PC-9 (cell line): ENCODE measurements around the gene NFATC4. TPM values are rescaled to one million over a fixed set of nuclear protein-coding genes. Genes with fewer than 3 reads are reported as not detected.

Experiments
- BruUV-seq: library from RNA; stranded (reverse); fragments of 400-500 nt; replicated peaks from 2 replicates; lab custom pipeline; 2021; lab: Mats Ljungman, UMichigan
- CTCF ChIA-PET: fragments of 300-600 bp; sonication (Branson Sonifier 250); formaldehyde crosslinking; loops from one replicate; lab custom pipeline; 2022; ENCODE audit warnings: antibody characterized with exemption; lab: Charles Lee
- POLR2A ChIA-PET: fragments of 300-600 bp; sonication (Branson Sonifier 250); formaldehyde crosslinking; loops from one replicate; lab custom pipeline; 2022; ENCODE audit warnings: antibody characterized with exemption; ENCODE audit not compliant: unreplicated experiment; lab: Charles Lee
- DNase-seq, 2 experiments: peaks; one replicate each; pipeline versions ENCODE4 v3.0.0 to v3.0.0-alpha.2; 2015 to 2022; ENCODE audit warnings: mixed read lengths in 1 of 2
- H2AFZ ChIP-seq: fragments of 200-600 bp; sonication (generic); 2 replicates; pipeline ENCODE4 v1.8.1; 2017; ENCODE audit warnings: antibody characterized with exemption
- H3F3A ChIP-seq: fragments of 200-600 bp; sonication (generic); 2 replicates; pipeline ENCODE4 v1.8.1; 2017; ENCODE audit warnings: antibody characterized with exemption, mild to moderate bottlenecking, low read depth; ENCODE audit not compliant: insufficient read depth
- H3K27ac ChIP-seq: fragments of 200-600 bp; sonication (generic); 2 replicates; pipeline ENCODE4 v1.6.1; 2016; ENCODE audit warnings: mixed run types
- H3K27me3 ChIP-seq: fragments of 200-600 bp; sonication (generic); 2 replicates; pipeline ENCODE4 v1.6.1; 2016; ENCODE audit warnings: low read depth, mixed run types; ENCODE audit not compliant: insufficient read depth
- H3K36me3 ChIP-seq: fragments of 200-600 bp; sonication (generic); 2 replicates; pipeline ENCODE4 v1.6.1; 2016; ENCODE audit warnings: low read depth, mixed run types
- H3K4me1 ChIP-seq: fragments of 200-600 bp; sonication (generic); replicated peaks from 2 replicates; pipeline ENCODE4 v1.6.1; 2016; ENCODE audit warnings: mixed run types; ENCODE audit not compliant: insufficient read depth
- H3K4me2 ChIP-seq: fragments of 200-600 bp; sonication (generic); 2 replicates; pipeline ENCODE4 v1.6.1; 2017; ENCODE audit warnings: mixed run types
- H3K4me3 ChIP-seq: fragments of 200-600 bp; sonication (generic); 2 replicates; pipeline ENCODE4 v1.6.1; 2016; ENCODE audit warnings: mixed run types
- H3K79me2 ChIP-seq: fragments of 200-600 bp; sonication (generic); 2 replicates; pipeline ENCODE4 v1.6.1; 2017; ENCODE audit warnings: low read depth, mixed run types
- H3K9me2 ChIP-seq: fragments of 200-600 bp; sonication (generic); 2 replicates; pipeline ENCODE4 v1.8.1; 2017; ENCODE audit warnings: mild to moderate bottlenecking; ENCODE audit not compliant: insufficient read depth
- H3K9me3 ChIP-seq: fragments of 200-600 bp; sonication (generic); 2 replicates; pipeline ENCODE4 v1.8.1; 2016; ENCODE audit warnings: low read depth; ENCODE audit not compliant: insufficient read depth
- H4K20me1 ChIP-seq: fragments of 200-600 bp; sonication (generic); 2 replicates; pipeline ENCODE4 v1.8.1; 2017; ENCODE audit not compliant: insufficient read depth
- CTCF ChIP-seq: fragments of 200-600 bp; sonication (generic); conservative IDR thresholded peaks from 2 replicates; pipeline ENCODE4 v1.6.1; 2017; ENCODE audit warnings: mixed run types, antibody characterized with exemption, mild to moderate bottlenecking, moderate library complexity
- EZH2 ChIP-seq: fragments of 200-600 bp; sonication (generic); IDR thresholded peaks from 2 replicates; pipeline ENCODE4 v1.8.0; 2017; ENCODE audit warnings: antibody characterized with exemption, low read depth
- intact Hi-C: fragments of 100-400 bp; cut with micrococcal nuclease; formaldehyde crosslinking; loops from one replicate; pipeline ENCODE4 v1.10.0; 2022; ENCODE audit not compliant: unreplicated experiment
- total RNA-seq: library from RNA; stranded (reverse); gene quantifications from 2 replicates; pipeline ENCODE4 v1.2.3, GENCODE V29; 2021

Gene NFATC4
- total RNA-seq, 1 experiment from 2014 or later, result 48.3 TPM

DNA sequence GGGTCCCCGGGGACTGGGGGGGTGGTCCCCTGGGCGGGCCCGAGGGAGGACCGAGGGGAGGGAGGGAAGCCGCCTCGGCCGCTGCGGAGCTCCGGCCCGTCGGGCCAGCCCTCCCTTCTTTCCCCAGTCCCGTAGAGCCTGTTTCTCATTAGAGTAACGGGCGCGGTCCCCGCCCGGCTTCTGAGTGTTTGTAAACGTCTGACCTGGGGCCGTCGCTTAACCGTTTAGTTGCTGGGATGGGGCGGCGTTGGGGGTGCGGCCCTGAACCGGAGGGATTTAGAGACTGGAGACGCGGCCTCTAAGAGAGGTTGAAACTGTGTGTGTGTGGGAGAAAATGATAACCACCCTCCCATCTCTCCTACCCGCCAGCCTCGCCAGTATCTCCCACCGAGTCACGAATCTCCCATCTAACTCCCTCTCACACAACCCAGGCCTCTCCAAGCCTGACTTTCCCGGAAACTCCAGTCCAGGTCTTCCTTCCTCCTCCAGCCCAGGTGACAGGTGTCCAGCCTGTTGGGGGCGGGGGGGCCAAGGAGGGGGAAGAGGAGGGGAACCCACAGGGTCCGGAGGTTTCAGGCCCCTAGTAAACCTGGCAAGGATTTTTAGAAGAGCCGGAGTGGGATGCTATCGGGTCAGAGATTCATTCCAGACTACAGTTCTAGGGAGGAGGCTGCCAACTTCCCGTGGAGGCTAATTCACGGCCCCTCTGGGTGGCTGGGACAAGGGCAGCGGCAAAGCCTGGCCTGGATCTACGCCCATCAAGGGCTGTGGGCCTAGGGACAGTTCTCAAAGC is 1.1 kb upstream of the NFATC4 start:
- Histone ChIP-seq H3K9me3 (no peaks in the 10 kb centered on the region), H3K4me1 (peaks cover 7% of the 10 kb centered on the region), H3K36me3 (no peaks in the 10 kb centered on the region), H2AFZ (peak overlapping the region; percentile 88), H3K9me2 (no peaks in the 10 kb centered on the region), H3K27me3 (no peaks in the 10 kb centered on the region), H3F3A (peaks cover 10% of the 10 kb centered on the region; the same call in 1 of the 2 replicates), H3K79me2 (no peaks in the 10 kb centered on the region), H3K4me3 (peak overlapping the region; percentile 66), H3K27ac (peak overlapping the region; percentile 68), H4K20me1 (no peaks in the 10 kb centered on the region), H3K4me2 (peak overlapping the region; percentile 97)
- ChIA-PET POLR2A (interaction anchor here (0.6 to 1.6 kb wide), 7 partner anchors 11 to 220 kb away, joined by 3 to 16 read pairs (median 8); partner anchors contain the start of genes NOP9 and TINF2), CTCF (interaction anchor here (0.6 to 1.2 kb wide), 8 partner anchors 9 to 633 kb away, joined by 3 to 14 read pairs (median 4); partner anchors contain the start of gene NYNRIN)
- peak; percentile 85 to 90 for DNase-seq
- BruUV-seq, result no TSS peak
- TF ChIP-seq EZH2 (no peak), CTCF (no peak)
- intact Hi-C loops, result loop anchor here (1.0 kb wide), 2 partner anchors 25 to 33 kb away; no protein-coding TSS in a partner anchor

DNA sequence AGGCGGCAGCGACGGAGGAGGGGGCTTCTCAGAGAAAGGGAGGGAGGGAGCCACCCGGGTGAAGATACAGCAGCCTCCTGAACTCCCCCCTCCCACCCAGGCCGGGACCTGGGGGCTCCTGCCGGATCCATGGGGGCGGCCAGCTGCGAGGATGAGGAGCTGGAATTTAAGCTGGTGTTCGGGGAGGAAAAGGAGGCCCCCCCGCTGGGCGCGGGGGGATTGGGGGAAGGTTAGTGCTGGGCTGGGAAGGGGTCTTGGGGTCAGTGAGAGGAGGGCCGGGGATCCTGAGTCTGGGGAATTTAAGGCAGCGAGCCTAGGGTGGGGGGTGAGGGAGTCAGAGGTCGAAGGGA is 203 bp downstream of the NFATC4 start:
- H3K9me2 ChIP-seq, result no peaks in the 10 kb centered on the region
- peak overlapping the region; percentile 80 for H2AFZ ChIP-seq
- BruUV-seq, result no TSS peak
- peak overlapping the region; percentile 97 for H3K4me2 ChIP-seq
- TF ChIP-seq CTCF (no peak), EZH2 (no peak)
- H3K36me3 ChIP-seq, result no peaks in the 10 kb centered on the region
- H3K4me1 ChIP-seq, result peaks cover 7% of the 10 kb centered on the region
- no peaks in the 10 kb centered on the region for H3K27me3 ChIP-seq
- H3K4me3 ChIP-seq, result peak overlapping the region; percentile 66
- H3F3A ChIP-seq, result peaks cover 10% of the 10 kb centered on the region; the same call in 1 of the 2 replicates
- ChIA-PET POLR2A (interaction anchor here (0.7 kb wide), 1 partner anchor 745 kb away, joined by 4 read pairs; no protein-coding TSS in a partner anchor), CTCF (no interaction called here)
- H3K9me3 ChIP-seq, result no peaks in the 10 kb centered on the region
- H4K20me1 ChIP-seq, result no peaks in the 10 kb centered on the region
- DNase-seq, result no peak
- no peak overlapping the region for H3K27ac ChIP-seq
- no peaks in the 10 kb centered on the region for H3K79me2 ChIP-seq
- intact Hi-C loops, result no loop called here

- Histone ChIP-seq H3K4me2 (peak overlapping the region; percentile 97), H2AFZ (no peak overlapping the region; the same call in 1 of the 2 replicates), H3F3A (peaks cover 10% of the 10 kb centered on the region; the same call in 1 of the 2 replicates), H4K20me1 (no peaks in the 10 kb centered on the region), H3K9me3 (no peaks in the 10 kb centered on the region), H3K4me1 (peaks cover 7% of the 10 kb centered on the region), H3K27me3 (no peaks in the 10 kb centered on the region), H3K9me2 (no peaks in the 10 kb centered on the region), H3K27ac (no peak overlapping the region), H3K36me3 (no peaks in the 10 kb centered on the region), H3K79me2 (no peaks in the 10 kb centered on the region), H3K4me3 (peak overlapping the region; percentile 66)
- no TSS peak for BruUV-seq
- TF ChIP-seq CTCF, result no peak
- no peak for TF ChIP-seq EZH2
- POLR2A ChIA-PET, result interaction anchor here (0.7 kb wide), 1 partner anchor 745 kb away, joined by 4 read pairs; no protein-coding TSS in a partner anchor
- peak in 1 of 2 experiments; percentile 15 for DNase-seq
- CTCF ChIA-PET, result no interaction called here
- intact Hi-C loops, result no loop called here
Measured at GRCh38 chr14:24368562-24369252, 723 bp downstream of the NFATC4 start.
